SU-DHL-6 (cell line): ENCODE results near the gene AGAP3.

Experiments
- CTCF ChIP-seq: fragments of 200-600 bp; sonication (generic); IDR thresholded peaks from one replicate; pipeline ENCODE4 v1.5.1; 2017; ENCODE audit warnings: antibody characterized with exemption, mild to moderate bottlenecking, low read length, moderate library complexity; ENCODE audit not compliant: insufficient read depth, poor library complexity, severe bottlenecking
- EZH2phosphoT487 ChIP-seq: fragments of 200-600 bp; sonication (generic), shearing (Covaris generic); conservative IDR thresholded peaks from 2 replicates; pipeline ENCODE4 v1.6.1; 2018; ENCODE audit warnings: mild to moderate bottlenecking, antibody characterized with exemption, low read length, moderate library complexity, mixed read lengths

- TF ChIP-seq CTCF (peak; percentile 34), EZH2phosphoT487 (no peak)
These were observed 81.9 kb downstream of the AGAP3 start for GRCh38 chr7:151168003-151168786.
